H1 (cell line): ENCODE measurements around the gene STARD13. TPM values are rescaled to one million over a fixed set of nuclear protein-coding genes. Genes with fewer than 3 reads are reported as not detected.

Source experiments
- CTCF ChIA-PET: fragments of 300-600 bp; sonication (Branson Sonifier 250); formaldehyde crosslinking; loops from one replicate; lab custom pipeline; 2021; ENCODE audit not compliant: partially characterized antibody; lab: Charles Lee
- POLR2A ChIA-PET: fragments of 300-600 bp; sonication (Branson Sonifier 250); formaldehyde crosslinking; loops from one replicate; lab custom pipeline; 2021; ENCODE audit warnings: inconsistent platforms; ENCODE audit not compliant: partially characterized antibody; lab: Charles Lee
- DNase-seq, 2 experiments: peaks; one replicate each; pipeline versions ENCODE4 v3.0.0 to v3.0.0-alpha.2; 2010 to 2022; ENCODE audit warnings: low spot score in 2 of 2, low read depth in 1 of 2, mixed read lengths in 1 of 2
- FAIRE-seq: peaks from 2 replicates; lab custom pipeline; 2011; peaks lifted over from hg19 to GRCh38; lab: Jason Lieb, UNC
- H2AFZ ChIP-seq: 2 replicates; pipeline ENCODE4 v1.8.1; 2012; ENCODE audit warnings: low read length, inconsistent platforms
- H2AK5ac ChIP-seq: 2 replicates; pipeline ENCODE4 v1.6.1; 2013; ENCODE audit warnings: low read depth, low read length
- H2BK120ac ChIP-seq: replicated peaks from 2 replicates; pipeline ENCODE3; 2013; ENCODE audit warnings: low read depth, low read length, inconsistent platforms
- H2BK12ac ChIP-seq: 2 replicates; pipeline ENCODE4 v1.6.1; 2013; ENCODE audit warnings: low read depth, low read length
- H2BK15ac ChIP-seq: 2 replicates; pipeline ENCODE4 v1.6.1; 2013; ENCODE audit warnings: low read length
- H2BK20ac ChIP-seq: 2 replicates; pipeline ENCODE4 v1.6.1; 2013; ENCODE audit warnings: low read length
- H2BK5ac ChIP-seq: 2 replicates; pipeline ENCODE4 v1.6.1; 2013; ENCODE audit warnings: low read depth, low read length
- H3K14ac ChIP-seq: 2 replicates; pipeline ENCODE4 v1.6.1; 2013; ENCODE audit warnings: inconsistent platforms; ENCODE audit not compliant: insufficient read length
- H3K18ac ChIP-seq: 2 replicates; pipeline ENCODE4 v1.6.1; 2013; ENCODE audit warnings: low read length; ENCODE audit errors: extremely low read depth
- H3K23ac ChIP-seq: 2 replicates; pipeline ENCODE4 v1.6.1; 2013; ENCODE audit warnings: inconsistent platforms; ENCODE audit not compliant: insufficient read length
- H3K23me2 ChIP-seq: 2 replicates; pipeline ENCODE4 v1.6.1; 2013; ENCODE audit warnings: low read depth, low read length
- H3K27ac ChIP-seq: 2 replicates; pipeline ENCODE4 v1.6.1; 2011; ENCODE audit warnings: low read depth, low read length, inconsistent platforms
- H3K27me3 ChIP-seq, 4 experiments: replicated peaks in 1 of 4; 1 replicate in 1 of 4; 2 replicates in 3 of 4; pipeline versions ENCODE4 v1.6.1 to v1.8.1; 2011 to 2013; ENCODE audit warnings: low read length in 3 of 4, mild to moderate bottlenecking in 3 of 4, inconsistent platforms in 2 of 4, mixed read lengths in 2 of 4, moderate library complexity in 1 of 4; ENCODE audit not compliant: control insufficient read depth in 3 of 4, insufficient read depth in 3 of 4; ENCODE audit errors: extremely low read depth in 1 of 4
- H3K36me3 ChIP-seq, 4 experiments: 2 replicates each; pipeline versions ENCODE4 v1.6.1 to v1.8.1; 2011 to 2013; ENCODE audit warnings: mild to moderate bottlenecking in 4 of 4, low read length in 3 of 4, moderate library complexity in 2 of 4, control low read depth in 1 of 4, inconsistent platforms in 1 of 4; ENCODE audit not compliant: insufficient read depth in 4 of 4, control insufficient read depth in 2 of 4
- H3K4ac ChIP-seq: replicated peaks from 2 replicates; pipeline ENCODE3; 2013; ENCODE audit warnings: low read length, low read depth, mixed read lengths, inconsistent platforms; ENCODE audit not compliant: insufficient read length
- H3K4me1 ChIP-seq, 4 experiments: replicated peaks in 1 of 4; 1 replicate in 1 of 4; 2 replicates in 3 of 4; pipeline versions ENCODE4 v1.6.1 to v1.8.1; 2011 to 2013; ENCODE audit warnings: low read length in 3 of 4, inconsistent platforms in 2 of 4, mixed read lengths in 1 of 4; ENCODE audit not compliant: insufficient read depth in 4 of 4, control insufficient read depth in 3 of 4
- H3K4me2 ChIP-seq, 2 experiments: 2 replicates each; pipeline versions ENCODE4 v1.6.1 to v1.8.1; 2011 to 2013; ENCODE audit warnings: low read depth in 2 of 2, low read length in 2 of 2, control low read depth in 1 of 2, inconsistent platforms in 1 of 2, mild to moderate bottlenecking in 1 of 2; ENCODE audit not compliant: insufficient read depth in 1 of 2
- H3K4me3 ChIP-seq, 4 experiments: fragments of 200-600, 300-600 bp in 1 of 4; sonication (generic), shearing (Covaris generic), sonication (Bioruptor Twin) in 1 of 4; 2 replicates each; pipeline versions ENCODE4 v1.5.1 to v1.8.1; 2011 to 2016; ENCODE audit warnings: low read length in 4 of 4, low read depth in 3 of 4, control low read depth in 2 of 4, inconsistent platforms in 2 of 4, mild to moderate bottlenecking in 2 of 4, mixed read lengths in 1 of 4, moderate library complexity in 1 of 4; ENCODE audit not compliant: insufficient read depth in 2 of 4; ENCODE audit errors: extremely low read depth in 1 of 4
- H3K56ac ChIP-seq: replicated peaks from 2 replicates; pipeline ENCODE3; 2013; ENCODE audit warnings: low read depth, mild to moderate bottlenecking, mixed read lengths, low read length, inconsistent platforms; ENCODE audit not compliant: insufficient read length
- H3K79me1 ChIP-seq: 2 replicates; pipeline ENCODE4 v1.6.1; 2013; ENCODE audit warnings: low read depth, low read length, control low read depth
- H3K79me2 ChIP-seq, 2 experiments: 2 replicates each; pipeline versions ENCODE4 v1.6.1 to v1.8.1; 2012 to 2013; ENCODE audit warnings: low read length in 2 of 2, mild to moderate bottlenecking in 2 of 2, inconsistent platforms in 1 of 2; ENCODE audit not compliant: insufficient read depth in 2 of 2, control insufficient read depth in 1 of 2
- H3K9ac ChIP-seq, 4 experiments: replicated peaks in 1 of 4; 1 replicate in 1 of 4; 2 replicates in 3 of 4; pipeline versions ENCODE4 v1.6.1 to v1.8.1; 2011 to 2013; ENCODE audit warnings: low read depth in 3 of 4, low read length in 3 of 4, control low read depth in 2 of 4, mild to moderate bottlenecking in 2 of 4, moderate library complexity in 2 of 4, inconsistent platforms in 1 of 4; ENCODE audit errors: extremely low read depth in 1 of 4
- H3K9me3 ChIP-seq, 2 experiments: 2 replicates each; pipeline versions ENCODE4 v1.6.1 to v1.8.1; 2012 to 2013; ENCODE audit warnings: mild to moderate bottlenecking in 2 of 2, moderate library complexity in 2 of 2, control low read depth in 1 of 2, inconsistent platforms in 1 of 2, low read depth in 1 of 2, low read length in 1 of 2, mixed read lengths in 1 of 2; ENCODE audit not compliant: insufficient read depth in 2 of 2
- H4K20me1 ChIP-seq, 2 experiments: replicated peaks in 1 of 2; 2 replicates each; pipeline versions ENCODE3 to v1.8.1; 2011 to 2013; ENCODE audit warnings: inconsistent platforms in 2 of 2, low read length in 2 of 2, mild to moderate bottlenecking in 1 of 2; ENCODE audit not compliant: insufficient read depth in 2 of 2, control insufficient read depth in 1 of 2
- H4K5ac ChIP-seq: 2 replicates; pipeline ENCODE4 v1.6.1; 2013; ENCODE audit warnings: low read length, low read depth, mixed read lengths, inconsistent platforms; ENCODE audit not compliant: insufficient read length
- H4K8ac ChIP-seq: 2 replicates; pipeline ENCODE4 v1.8.0; 2013; ENCODE audit warnings: mild to moderate bottlenecking, moderate library complexity, low read length, inconsistent platforms; ENCODE audit not compliant: insufficient read depth; ENCODE audit errors: extremely low read depth
- H4K91ac ChIP-seq: replicated peaks from 2 replicates; pipeline ENCODE3; 2013; ENCODE audit warnings: low read length, mixed read lengths, inconsistent platforms; ENCODE audit not compliant: insufficient read length
- ASH2L ChIP-seq: fragments of 200-600, 300-600 bp; sonication (generic); IDR thresholded peaks from one replicate; pipeline ENCODE4 v1.7.1; 2017; ENCODE audit warnings: low read length
- ATF2 ChIP-seq: IDR thresholded peaks from 2 replicates; pipeline ENCODE4 v1.6.1; 2012; ENCODE audit warnings: low read length, inconsistent platforms
- CBX5 ChIP-seq: fragments of 300-800, 300-1000 bp; sonication (generic); IDR thresholded peaks from 2 replicates; pipeline ENCODE4 v1.7.1; 2016; ENCODE audit warnings: antibody characterized with exemption, low read length, low read depth
- CBX8 ChIP-seq: fragments of 300-800, 300-1000 bp; sonication (generic); IDR thresholded peaks from 2 replicates; pipeline ENCODE4 v1.7.1; 2016; ENCODE audit warnings: low read depth, low read length, borderline replicate concordance
- EGR1 ChIP-seq: IDR thresholded peaks from 2 replicates; pipeline ENCODE4 v1.6.1; 2011; ENCODE audit warnings: low read depth, low read length, borderline replicate concordance
- HDAC2 ChIP-seq, 2 experiments: fragments of 300-600 bp in 1 of 2; sonication (generic) in 1 of 2; IDR thresholded peaks; 2 replicates each; pipeline ENCODE4 v1.6.1; 2011 to 2012; ENCODE audit warnings: low read depth in 2 of 2, low read length in 2 of 2, mild to moderate bottlenecking in 2 of 2, moderate library complexity in 2 of 2, borderline replicate concordance in 1 of 2, inconsistent platforms in 1 of 2
- KDM4A ChIP-seq: IDR thresholded peaks from one replicate; pipeline ENCODE4 v1.7.1; 2012; ENCODE audit warnings: low read depth, mild to moderate bottlenecking, moderate library complexity, low read length, inconsistent platforms; ENCODE audit not compliant: severe bottlenecking
- KDM5A ChIP-seq: fragments of 200-600 bp; IDR thresholded peaks from 2 replicates; pipeline ENCODE4 v1.7.1; 2012; ENCODE audit warnings: mild to moderate bottlenecking, low read length, inconsistent platforms, mixed read lengths
- MAFK ChIP-seq: IDR thresholded peaks from 2 replicates; pipeline ENCODE4 v1.6.1; 2012; ENCODE audit warnings: low read depth, mild to moderate bottlenecking, improper control_type of control experiment, low read length
- NRF1 ChIP-seq: IDR thresholded peaks from 2 replicates; pipeline ENCODE4 v1.6.1; 2011; ENCODE audit warnings: mild to moderate bottlenecking, low read depth, low read length, improper control_type of control experiment
- USF2 ChIP-seq: IDR thresholded peaks from 2 replicates; pipeline ENCODE4 v1.6.1; 2011; ENCODE audit warnings: low read length, improper control_type of control experiment
- WGBS, 2 experiments: shearing (Covaris generic) in 1 of 2; methylation state at CpG; one replicate each; pipeline versions ENCODE4 v1.1.6 to v1.1.7; 2013 to 2015; ENCODE audit warnings: low lambda C conversion rate in 2 of 2, mixed read lengths in 2 of 2, inconsistent platforms in 1 of 2, low coverage in 1 of 2, missing lambda C conversion rate in 1 of 2; ENCODE audit not compliant: insufficient replicate concordance in 2 of 2, insufficient coverage in 1 of 2, insufficient read length in 1 of 2; ENCODE audit errors: extremely low coverage in 1 of 2, missing lambda C conversion rate in 1 of 2; 5-methylcytosine and 5-hydroxymethylcytosine counted together
- polyA plus RNA-seq, 7 experiments: library from polyadenylated mRNA; depleted of rRNA in 3 of 7; stranded (reverse) in 5 of 7; unstranded in 2 of 7; fragments of >200 nt in 5 of 7; fragments of 200-250 nt in 2 of 7; gene quantifications; 1 replicate in 5 of 7; 2 replicates in 1 of 7; 4 replicates in 1 of 7; pipeline versions ENCODE4 v1.2.1 to v1.2.3, GENCODE V29; 2011 to 2013; ENCODE audit warnings: missing spikeins in 2 of 7, mixed read lengths in 2 of 7
- total RNA-seq: library from RNA; stranded (reverse); fragmentation: NEBNext Ultra II Directional; extraction: Animal tissue kit (Norgen Biotek cat#: 25700); gene quantifications from 2 replicates; pipeline ENCODE4 v1.2.1, GENCODE V29; 2021

Gene STARD13
- total and polyA plus RNA-seq, 2 of the 8 experiments (the other 6 are each of a cell fraction or from before 2014, with no cell fraction given) = 0.82 to 2.9 TPM

GRCh38 chr13:33219926-33220325 is 65.6 kb downstream of the STARD13 start:
- CTCF ChIA-PET = interaction anchor here (1.2 kb wide), 1 partner anchor 9 kb away, joined by 3 read pairs; no protein-coding TSS in a partner anchor
- Histone ChIP-seq H4K8ac (no peak overlapping the region), H3K4ac (no peak overlapping the region), H3K27ac (no peak overlapping the region), H2AK5ac (no peak overlapping the region), H2BK20ac (no peak overlapping the region), H3K79me2 (no peaks in the 10 kb centered on the region), H3K27me3 (no peaks in the 10 kb centered on the region), H3K36me3 (no peaks in the 10 kb centered on the region), H3K14ac (no peak overlapping the region), H3K56ac (no peak overlapping the region), H2BK15ac (no peak overlapping the region), H3K79me1 (no peaks in the 10 kb centered on the region), H4K5ac (no peak overlapping the region), H4K91ac (no peak overlapping the region), H2BK120ac (no peak overlapping the region), H3K23me2 (no peaks in the 10 kb centered on the region), H3K23ac (no peak overlapping the region), H3K4me3 (no peak overlapping the region), H3K4me2 (no peak overlapping the region), H2BK12ac (no peak overlapping the region), H2AFZ (no peak overlapping the region), H3K9me3 (peaks cover 6 to 7% of the 10 kb centered on the region in 2 experiments; a peak in 3 of 4 replicates), H3K9ac (no peak overlapping the region), H3K4me1 (peaks cover 0 to 3% (median 0%) of the 10 kb centered on the region in 4 experiments; a peak in 1 of 7 replicates), H4K20me1 (no peaks in the 10 kb centered on the region), H2BK5ac (no peak overlapping the region), H3K18ac (no peak overlapping the region)
- WGBS, 2 experiments = 90% methylated on average over 1 of the region's 1 CpG; no CpG with 5 or more reads in 1 of the 2 experiments
- POLR2A ChIA-PET = no interaction called here
- no peak for FAIRE-seq
- no peak for DNase-seq
- TF ChIP-seq KDM4A (no peak), USF2 (no peak), ASH2L (no peak), EGR1 (no peak), ATF2 (no peak), KDM5A (no peak), NRF1 (no peak), CBX5 (no peak), CBX8 (no peak), MAFK (no peak), HDAC2 (IDR thresholded peaks at IDR 0.05; ENCODE audit: borderline replicate concordance in 1 of 2, low read depth in 2 of 2, low read length in 2 of 2) (no peak)
